Measurements from ENCODE around the gene SFRP2.

DNA sequence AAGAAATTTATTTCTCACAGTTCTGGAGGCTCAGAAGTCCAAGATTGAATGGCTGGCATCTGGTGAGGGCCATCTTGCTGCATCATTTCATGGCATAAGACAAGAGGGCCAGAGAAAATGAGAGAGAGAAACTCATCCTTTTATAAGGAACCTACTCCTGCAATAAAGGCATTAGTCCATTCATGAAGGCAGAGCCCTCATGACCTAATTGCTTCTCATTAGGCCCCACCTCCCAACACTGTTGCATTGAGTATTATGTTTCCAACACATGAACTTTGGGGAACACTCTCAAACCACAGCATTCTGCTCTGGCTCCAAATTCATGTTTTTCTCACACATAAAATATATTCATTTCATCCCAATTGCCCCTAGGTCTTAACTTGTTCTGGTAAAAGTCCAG is 43.2 kb downstream of the SFRP2 start:
- TF ChIP-seq, protein P1, sequence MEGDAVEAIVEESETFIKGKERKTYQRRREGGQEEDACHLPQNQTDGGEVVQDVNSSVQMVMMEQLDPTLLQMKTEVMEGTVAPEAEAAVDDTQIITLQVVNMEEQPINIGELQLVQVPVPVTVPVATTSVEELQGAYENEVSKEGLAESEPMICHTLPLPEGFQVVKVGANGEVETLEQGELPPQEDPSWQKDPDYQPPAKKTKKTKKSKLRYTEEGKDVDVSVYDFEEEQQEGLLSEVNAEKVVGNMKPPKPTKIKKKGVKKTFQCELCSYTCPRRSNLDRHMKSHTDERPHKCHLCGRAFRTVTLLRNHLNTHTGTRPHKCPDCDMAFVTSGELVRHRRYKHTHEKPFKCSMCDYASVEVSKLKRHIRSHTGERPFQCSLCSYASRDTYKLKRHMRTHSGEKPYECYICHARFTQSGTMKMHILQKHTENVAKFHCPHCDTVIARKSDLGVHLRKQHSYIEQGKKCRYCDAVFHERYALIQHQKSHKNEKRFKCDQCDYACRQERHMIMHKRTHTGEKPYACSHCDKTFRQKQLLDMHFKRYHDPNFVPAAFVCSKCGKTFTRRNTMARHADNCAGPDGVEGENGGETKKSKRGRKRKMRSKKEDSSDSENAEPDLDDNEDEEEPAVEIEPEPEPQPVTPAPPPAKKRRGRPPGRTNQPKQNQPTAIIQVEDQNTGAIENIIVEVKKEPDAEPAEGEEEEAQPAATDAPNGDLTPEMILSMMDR (IDR thresholded peaks at IDR 0.05) = no peak
- TF ChIP-seq EP300 (IDR thresholded peaks at IDR 0.05) = no peak
- no peak for TF ChIP-seq POLR2A (IDR thresholded peaks at IDR 0.05)

Data from stomach (tissue), 4 donors.